C4-2B (cell line): ENCODE results near the gene ARID5B.

Source experiments
- ZFX ChIP-seq: fragments of 450-650 bp; IDR thresholded peaks from 2 replicates; pipeline ENCODE4 v1.6.1; 2017
- TF ChIP-seq, protein P1 (sequence below): fragments of 450-650 bp; conservative IDR thresholded peaks from 2 replicates; pipeline ENCODE4 v1.5.1; 2017; ENCODE audit warnings: mild to moderate bottlenecking

DNA sequence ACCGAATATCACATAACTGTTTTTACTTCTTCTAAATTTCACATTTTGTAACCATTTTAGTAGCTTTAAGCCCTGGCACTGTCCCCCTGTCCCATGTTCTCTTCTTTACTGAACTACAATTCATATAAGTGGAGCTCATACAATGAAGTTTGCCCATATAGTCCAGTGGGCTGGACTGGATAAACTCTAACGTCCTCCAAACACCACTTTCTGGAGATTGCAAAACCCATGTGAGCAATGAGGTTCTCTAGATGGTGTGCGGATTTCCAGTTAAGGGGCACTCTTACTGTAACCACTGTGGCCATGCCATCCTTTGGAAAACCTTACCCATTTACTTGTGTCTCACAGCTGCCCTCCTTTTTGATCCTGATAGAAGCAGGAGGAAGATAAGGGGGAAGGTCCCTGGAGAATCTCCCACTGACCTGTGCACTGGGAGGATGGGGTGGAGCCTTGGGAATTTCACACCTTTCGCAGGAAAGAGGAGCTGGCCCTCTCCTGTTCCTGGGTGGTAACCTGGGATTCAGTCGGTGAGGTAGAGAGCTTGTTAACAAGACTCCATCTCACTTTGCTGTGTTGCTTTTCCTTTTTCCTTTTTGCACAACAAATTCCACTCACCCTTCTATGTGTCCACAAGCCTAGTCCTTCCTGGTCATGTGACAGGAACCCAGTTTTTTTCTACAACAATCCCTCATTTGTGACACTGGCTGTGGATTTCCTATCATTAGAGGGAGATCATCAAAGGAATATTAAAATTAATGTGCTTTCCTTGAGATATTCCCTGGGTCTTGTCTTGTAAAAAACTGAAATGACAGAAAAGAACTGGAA lies 120.7 kb downstream of the ARID5B start:
- TF ChIP-seq, protein P1, sequence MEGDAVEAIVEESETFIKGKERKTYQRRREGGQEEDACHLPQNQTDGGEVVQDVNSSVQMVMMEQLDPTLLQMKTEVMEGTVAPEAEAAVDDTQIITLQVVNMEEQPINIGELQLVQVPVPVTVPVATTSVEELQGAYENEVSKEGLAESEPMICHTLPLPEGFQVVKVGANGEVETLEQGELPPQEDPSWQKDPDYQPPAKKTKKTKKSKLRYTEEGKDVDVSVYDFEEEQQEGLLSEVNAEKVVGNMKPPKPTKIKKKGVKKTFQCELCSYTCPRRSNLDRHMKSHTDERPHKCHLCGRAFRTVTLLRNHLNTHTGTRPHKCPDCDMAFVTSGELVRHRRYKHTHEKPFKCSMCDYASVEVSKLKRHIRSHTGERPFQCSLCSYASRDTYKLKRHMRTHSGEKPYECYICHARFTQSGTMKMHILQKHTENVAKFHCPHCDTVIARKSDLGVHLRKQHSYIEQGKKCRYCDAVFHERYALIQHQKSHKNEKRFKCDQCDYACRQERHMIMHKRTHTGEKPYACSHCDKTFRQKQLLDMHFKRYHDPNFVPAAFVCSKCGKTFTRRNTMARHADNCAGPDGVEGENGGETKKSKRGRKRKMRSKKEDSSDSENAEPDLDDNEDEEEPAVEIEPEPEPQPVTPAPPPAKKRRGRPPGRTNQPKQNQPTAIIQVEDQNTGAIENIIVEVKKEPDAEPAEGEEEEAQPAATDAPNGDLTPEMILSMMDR = no peak
- no peak for TF ChIP-seq ZFX
